Calu3 (cell line): ENCODE measurements around the gene IL17RD. TPM values are rescaled to one million over a fixed set of nuclear protein-coding genes. Genes with fewer than 3 reads are reported as not detected.

Experiments
- BruUV-seq: library from RNA; stranded (reverse); fragments of 400-500 nt; replicated peaks from 2 replicates; lab custom pipeline; 2021; lab: Mats Ljungman, UMichigan
- CTCF ChIA-PET: fragments of 300-600 bp; sonication (Branson Sonifier 250); formaldehyde crosslinking; loops from one replicate; lab custom pipeline; 2022; ENCODE audit warnings: antibody characterized with exemption; lab: Charles Lee
- DNase-seq: peaks from one replicate; pipeline ENCODE4 v3.0.0; 2022
- H3K27ac Mint-ChIP-seq: one replicate; pipeline ENCODE4 v1.8.0; 2022; ENCODE audit warnings: mixed read lengths; ENCODE audit not compliant: unreplicated experiment
- H3K27me3 Mint-ChIP-seq: one replicate; pipeline ENCODE4 v1.8.0; 2022; ENCODE audit warnings: mixed read lengths; ENCODE audit not compliant: unreplicated experiment
- H3K36me3 Mint-ChIP-seq: one replicate; pipeline ENCODE4 v1.8.0; 2022; ENCODE audit warnings: mild to moderate bottlenecking, moderate library complexity, mixed read lengths; ENCODE audit not compliant: insufficient read depth, unreplicated experiment
- H3K4me1 Mint-ChIP-seq: one replicate; pipeline ENCODE4 v1.8.0; 2022; ENCODE audit warnings: mild to moderate bottlenecking, low read depth, mixed read lengths; ENCODE audit not compliant: unreplicated experiment
- H3K4me3 Mint-ChIP-seq: one replicate; pipeline ENCODE4 v1.8.0; 2022; ENCODE audit warnings: mild to moderate bottlenecking, low read depth, moderate library complexity, mixed read lengths; ENCODE audit not compliant: unreplicated experiment
- H3K9me3 Mint-ChIP-seq: one replicate; pipeline ENCODE4 v1.8.0; 2022; ENCODE audit warnings: low read depth, mixed read lengths; ENCODE audit not compliant: unreplicated experiment
- intact Hi-C: fragments of 100-400 bp; cut with micrococcal nuclease; formaldehyde crosslinking; loops from one replicate; pipeline ENCODE4 v1.10.0; 2022; ENCODE audit not compliant: unreplicated experiment
- total RNA-seq: library from RNA; stranded (reverse); gene quantifications from 2 replicates; pipeline ENCODE4 v1.2.3, GENCODE V29; 2022
- TF ChIP-seq, protein P1 (sequence below): fragments of 200-600 bp; IDR thresholded peaks from one replicate; pipeline ENCODE4 v1.8.0; 2022; ENCODE audit warnings: antibody characterized with exemption; ENCODE audit not compliant: unreplicated experiment

The IL17RD gene
- total RNA-seq, 1 experiment from 2014 or later = 2.2 TPM

- no peaks in the 10 kb centered on the region for H3K27me3 Mint-ChIP-seq
- peaks cover 4% of the 10 kb centered on the region for H3K36me3 Mint-ChIP-seq
- TF ChIP-seq, protein P1, sequence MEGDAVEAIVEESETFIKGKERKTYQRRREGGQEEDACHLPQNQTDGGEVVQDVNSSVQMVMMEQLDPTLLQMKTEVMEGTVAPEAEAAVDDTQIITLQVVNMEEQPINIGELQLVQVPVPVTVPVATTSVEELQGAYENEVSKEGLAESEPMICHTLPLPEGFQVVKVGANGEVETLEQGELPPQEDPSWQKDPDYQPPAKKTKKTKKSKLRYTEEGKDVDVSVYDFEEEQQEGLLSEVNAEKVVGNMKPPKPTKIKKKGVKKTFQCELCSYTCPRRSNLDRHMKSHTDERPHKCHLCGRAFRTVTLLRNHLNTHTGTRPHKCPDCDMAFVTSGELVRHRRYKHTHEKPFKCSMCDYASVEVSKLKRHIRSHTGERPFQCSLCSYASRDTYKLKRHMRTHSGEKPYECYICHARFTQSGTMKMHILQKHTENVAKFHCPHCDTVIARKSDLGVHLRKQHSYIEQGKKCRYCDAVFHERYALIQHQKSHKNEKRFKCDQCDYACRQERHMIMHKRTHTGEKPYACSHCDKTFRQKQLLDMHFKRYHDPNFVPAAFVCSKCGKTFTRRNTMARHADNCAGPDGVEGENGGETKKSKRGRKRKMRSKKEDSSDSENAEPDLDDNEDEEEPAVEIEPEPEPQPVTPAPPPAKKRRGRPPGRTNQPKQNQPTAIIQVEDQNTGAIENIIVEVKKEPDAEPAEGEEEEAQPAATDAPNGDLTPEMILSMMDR = no peak
- no peaks in the 10 kb centered on the region for H3K9me3 Mint-ChIP-seq
- peaks cover 48% of the 10 kb centered on the region for H3K4me1 Mint-ChIP-seq
- no peak overlapping the region for H3K4me3 Mint-ChIP-seq
- intact Hi-C loops = loop anchor here (10.0 kb wide), 1 partner anchor 358 kb away; no protein-coding TSS in a partner anchor
- CTCF ChIA-PET = no interaction called here
- peak overlapping the region; percentile 17 for H3K27ac Mint-ChIP-seq
- BruUV-seq = no TSS peak
- DNase-seq = no peak
These were observed 102.1 kb downstream of the IL17RD start for GRCh38 chr3:57063032-57063431.

DNA sequence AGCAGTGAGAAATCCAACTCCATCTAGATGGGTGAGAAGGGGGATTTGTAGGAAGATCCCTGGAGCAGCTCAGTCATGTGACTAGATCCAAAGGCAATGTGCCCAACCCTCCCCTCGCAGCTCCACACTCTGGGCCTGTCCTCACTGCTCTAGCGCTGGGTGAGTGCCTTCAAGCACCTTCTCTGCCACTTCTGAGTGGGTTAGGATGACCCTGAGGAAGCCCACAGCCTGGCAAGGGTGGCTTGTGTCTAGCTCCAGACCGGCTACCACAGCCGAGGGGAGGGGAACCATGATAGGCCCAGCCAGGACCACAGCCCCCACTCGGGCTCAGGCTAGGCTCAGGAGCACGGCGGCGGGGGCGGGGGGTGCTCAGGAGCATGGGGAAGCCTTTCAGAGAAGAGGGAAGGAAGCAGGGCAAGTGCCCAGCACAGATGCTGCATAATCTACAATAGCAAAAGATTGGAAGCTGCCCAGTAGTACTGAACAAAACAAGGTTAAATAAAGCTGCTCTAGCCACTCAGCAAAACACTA, 103.0 kb downstream of the IL17RD start:
- Mint-ChIP-seq H3K9me3 (no peaks in the 10 kb centered on the region), H3K4me1 (peaks cover 56% of the 10 kb centered on the region), H3K27me3 (no peaks in the 10 kb centered on the region), H3K4me3 (no peak overlapping the region), H3K36me3 (peaks cover 4% of the 10 kb centered on the region), H3K27ac (peak overlapping the region; percentile 90)
- CTCF ChIA-PET = no interaction called here
- BruUV-seq = no TSS peak
- no peak for DNase-seq
- TF ChIP-seq, protein P1 = no peak
- intact Hi-C loops = loop anchor here (10.0 kb wide), 1 partner anchor 357 kb away; no protein-coding TSS in a partner anchor

GRCh38 chr3:57061556-57061955, 103.6 kb downstream of the IL17RD start:
- TF ChIP-seq, protein P1 = no peak
- Mint-ChIP-seq H3K27ac (peak overlapping the region; percentile 90), H3K4me3 (peak overlapping the region; percentile 43), H3K4me1 (peaks cover 59% of the 10 kb centered on the region), H3K36me3 (peaks cover 4% of the 10 kb centered on the region), H3K9me3 (no peaks in the 10 kb centered on the region), H3K27me3 (no peaks in the 10 kb centered on the region)
- intact Hi-C loops = loop anchor here (2.0 to 10.0 kb wide), 2 partner anchors 55 to 357 kb away; no protein-coding TSS in a partner anchor
- no peak for DNase-seq
- TSS peak; percentile 80 for BruUV-seq
- CTCF ChIA-PET = no interaction called here

DNA sequence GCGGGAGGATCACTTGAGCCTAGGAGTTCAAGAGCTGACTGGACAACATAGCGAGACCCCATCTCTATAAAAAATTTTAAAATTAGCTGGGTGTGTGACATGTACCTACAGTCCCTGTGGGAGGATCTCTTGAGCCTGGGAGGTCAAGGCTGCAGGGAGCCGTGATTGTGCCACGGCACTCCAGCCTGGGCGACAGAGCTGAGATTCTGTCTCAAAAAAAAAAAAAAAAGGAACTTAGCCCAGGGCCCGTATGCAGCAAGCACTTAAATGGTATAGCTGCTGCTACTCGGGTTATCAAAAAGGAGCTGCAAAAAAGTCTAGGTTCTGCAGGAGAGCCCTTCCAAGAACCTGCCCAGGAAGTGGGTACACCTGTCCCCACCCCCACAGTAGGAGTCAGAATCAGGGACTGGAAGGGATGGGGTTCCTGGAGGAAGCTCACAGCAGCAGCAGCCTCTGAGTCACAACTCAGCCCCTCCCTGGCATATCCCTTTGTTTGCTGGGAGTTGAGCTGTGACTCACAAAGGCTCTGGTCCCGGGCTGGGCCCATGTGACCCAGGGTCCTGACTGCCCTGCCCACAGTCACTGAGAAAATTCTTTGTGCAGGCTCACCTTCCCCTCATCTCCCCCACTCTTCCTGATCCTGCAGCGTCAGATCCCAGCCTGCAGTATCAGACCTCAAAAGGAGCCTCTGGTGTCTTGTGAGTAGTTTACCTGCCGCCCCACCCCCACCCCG, 104.9 kb downstream of the IL17RD start, which contains the start of gene SPATA12:
Gene SPATA12 (plus strand): TSS at position 576 of the 733 bp plus-strand sequence. CDS start 13,031 bp downstream, outside the sequence.
- DNase-seq = peak; percentile 94
- peak within 1 kb of the TSS; percentile 43 for H3K4me3 Mint-ChIP-seq
- H3K9me3 Mint-ChIP-seq = no peaks in the 10 kb centered on the region
- peak within 1 kb of the TSS; percentile 90 for H3K27ac Mint-ChIP-seq
- peaks cover 4% of the 10 kb centered on the region for H3K36me3 Mint-ChIP-seq
- BruUV-seq = no TSS peak
- CTCF ChIA-PET = interaction anchor here (0.6 to 0.8 kb wide), 3 partner anchors 11 to 978 kb away, joined by 3 to 4 read pairs (median 3); no protein-coding TSS in a partner anchor
- TF ChIP-seq, protein P1 = no peak
- no peaks in the 10 kb centered on the region for H3K27me3 Mint-ChIP-seq
- intact Hi-C loops = loop anchor here (2.0 to 10.0 kb wide), 2 partner anchors 53 to 355 kb away; no protein-coding TSS in a partner anchor
- peaks cover 68% of the 10 kb centered on the region for H3K4me1 Mint-ChIP-seq
